Endothelial cell (in vitro differentiated cells): ENCODE data around the gene MFN2. TPM values are rescaled to one million over a fixed set of nuclear protein-coding genes. Genes with fewer than 3 reads are reported as not detected.
"Not testable (repeated sequence)": the region's sequence is repeated elsewhere in the genome, so short reads cannot be mapped to it uniquely, and the experiment has no call there.

Experiments used
- DNase-seq: peaks from one replicate; pipeline ENCODE4 v3.0.0; 2021; ENCODE audit warnings: low spot score
- H3K27ac Mint-ChIP-seq: one replicate; pipeline ENCODE4 v1.8.0; 2021; ENCODE audit warnings: mixed read lengths, inconsistent platforms; ENCODE audit not compliant: unreplicated experiment
- H3K27me3 Mint-ChIP-seq: one replicate; pipeline ENCODE4 v1.8.0; 2021; ENCODE audit warnings: mild to moderate bottlenecking, moderate library complexity, mixed read lengths, inconsistent platforms; ENCODE audit not compliant: unreplicated experiment
- H3K36me3 Mint-ChIP-seq: one replicate; pipeline ENCODE4 v1.8.0; 2021; ENCODE audit warnings: mild to moderate bottlenecking, low read depth, mixed read lengths, inconsistent platforms; ENCODE audit not compliant: unreplicated experiment
- H3K4me1 Mint-ChIP-seq: one replicate; pipeline ENCODE4 v1.8.0; 2021; ENCODE audit warnings: mild to moderate bottlenecking, mixed read lengths, inconsistent platforms; ENCODE audit not compliant: unreplicated experiment
- H3K4me3 Mint-ChIP-seq: one replicate; pipeline ENCODE4 v1.8.0; 2021; ENCODE audit warnings: mild to moderate bottlenecking, mixed read lengths, inconsistent platforms; ENCODE audit not compliant: unreplicated experiment
- H3K9me3 Mint-ChIP-seq: one replicate; pipeline ENCODE4 v1.8.0; 2021; ENCODE audit warnings: mixed read lengths, inconsistent platforms; ENCODE audit not compliant: unreplicated experiment
- total RNA-seq: library from RNA; stranded (reverse); fragmentation: NEBNext Ultra II Directional; extraction: Animal tissue kit (Norgen Biotek cat#: 25700); gene quantifications from one replicate; pipeline ENCODE4 v1.2.1, GENCODE V29; 2021; ENCODE audit not compliant: unreplicated experiment
- TF ChIP-seq, protein P1 (sequence below): fragments of 200-600 bp; sonication (generic); IDR thresholded peaks from one replicate; pipeline ENCODE4 v1.5.0; 2021; ENCODE audit warnings: antibody characterized with exemption; ENCODE audit not compliant: unreplicated experiment

Gene MFN2
- total RNA-seq, 1 donor from 2014 or later: 59.4 TPM

DNA sequence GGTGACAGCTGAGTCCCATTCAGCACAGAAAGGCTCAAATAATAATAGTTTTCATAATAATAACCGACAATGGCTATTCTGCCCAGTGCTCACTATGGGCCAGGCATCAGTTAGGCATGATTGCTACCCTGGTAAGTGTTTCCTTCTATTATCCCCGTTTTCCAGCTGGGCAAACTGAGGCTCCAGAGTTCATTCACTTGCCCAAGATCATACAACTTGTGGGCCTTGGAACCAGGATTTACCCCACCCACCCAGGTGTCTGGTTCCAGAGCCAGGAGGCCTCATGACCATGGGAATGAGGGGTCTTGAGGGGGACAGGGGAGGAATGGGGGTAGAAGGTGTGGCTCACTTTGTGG lies 45.2 kb upstream of the MFN2 start:
- Mint-ChIP-seq H3K4me3 (peak overlapping the region; percentile 85), H3K27ac (no peak overlapping the region), H3K9me3 (no peaks in the 10 kb centered on the region), H3K4me1 (peaks cover 19% of the 10 kb centered on the region), H3K27me3 (peaks cover 3% of the 10 kb centered on the region), H3K36me3 (no peaks in the 10 kb centered on the region)
- TF ChIP-seq, protein P1, sequence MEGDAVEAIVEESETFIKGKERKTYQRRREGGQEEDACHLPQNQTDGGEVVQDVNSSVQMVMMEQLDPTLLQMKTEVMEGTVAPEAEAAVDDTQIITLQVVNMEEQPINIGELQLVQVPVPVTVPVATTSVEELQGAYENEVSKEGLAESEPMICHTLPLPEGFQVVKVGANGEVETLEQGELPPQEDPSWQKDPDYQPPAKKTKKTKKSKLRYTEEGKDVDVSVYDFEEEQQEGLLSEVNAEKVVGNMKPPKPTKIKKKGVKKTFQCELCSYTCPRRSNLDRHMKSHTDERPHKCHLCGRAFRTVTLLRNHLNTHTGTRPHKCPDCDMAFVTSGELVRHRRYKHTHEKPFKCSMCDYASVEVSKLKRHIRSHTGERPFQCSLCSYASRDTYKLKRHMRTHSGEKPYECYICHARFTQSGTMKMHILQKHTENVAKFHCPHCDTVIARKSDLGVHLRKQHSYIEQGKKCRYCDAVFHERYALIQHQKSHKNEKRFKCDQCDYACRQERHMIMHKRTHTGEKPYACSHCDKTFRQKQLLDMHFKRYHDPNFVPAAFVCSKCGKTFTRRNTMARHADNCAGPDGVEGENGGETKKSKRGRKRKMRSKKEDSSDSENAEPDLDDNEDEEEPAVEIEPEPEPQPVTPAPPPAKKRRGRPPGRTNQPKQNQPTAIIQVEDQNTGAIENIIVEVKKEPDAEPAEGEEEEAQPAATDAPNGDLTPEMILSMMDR: no peak
- DNase-seq: no peak

DNA sequence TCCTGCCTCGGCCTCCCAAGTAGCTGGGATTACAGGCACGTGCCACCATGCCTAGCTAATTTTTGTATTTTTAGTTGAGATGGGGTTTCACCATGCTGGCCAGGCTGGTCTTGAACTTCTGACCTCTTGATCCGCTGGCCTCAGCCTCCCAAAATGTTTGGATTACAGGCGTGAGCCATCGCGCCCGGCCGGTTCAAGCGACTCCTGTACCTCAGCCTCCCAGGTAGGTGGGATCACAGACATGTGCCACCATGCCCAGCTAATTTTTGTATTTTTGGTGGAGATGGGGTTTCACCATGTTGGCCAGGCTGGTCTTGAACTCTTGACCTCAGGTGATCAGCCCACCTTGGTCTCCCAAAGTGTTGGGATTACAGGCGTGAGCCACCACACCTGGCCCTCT lies 44.5 kb upstream of the MFN2 start:
- not testable (repeated sequence) for H3K27me3 Mint-ChIP-seq, DNase-seq, H3K4me3 Mint-ChIP-seq, H3K36me3 Mint-ChIP-seq, H3K27ac Mint-ChIP-seq, H3K9me3 Mint-ChIP-seq
- H3K4me1 Mint-ChIP-seq: peaks cover 16% of the 10 kb centered on the region

DNA sequence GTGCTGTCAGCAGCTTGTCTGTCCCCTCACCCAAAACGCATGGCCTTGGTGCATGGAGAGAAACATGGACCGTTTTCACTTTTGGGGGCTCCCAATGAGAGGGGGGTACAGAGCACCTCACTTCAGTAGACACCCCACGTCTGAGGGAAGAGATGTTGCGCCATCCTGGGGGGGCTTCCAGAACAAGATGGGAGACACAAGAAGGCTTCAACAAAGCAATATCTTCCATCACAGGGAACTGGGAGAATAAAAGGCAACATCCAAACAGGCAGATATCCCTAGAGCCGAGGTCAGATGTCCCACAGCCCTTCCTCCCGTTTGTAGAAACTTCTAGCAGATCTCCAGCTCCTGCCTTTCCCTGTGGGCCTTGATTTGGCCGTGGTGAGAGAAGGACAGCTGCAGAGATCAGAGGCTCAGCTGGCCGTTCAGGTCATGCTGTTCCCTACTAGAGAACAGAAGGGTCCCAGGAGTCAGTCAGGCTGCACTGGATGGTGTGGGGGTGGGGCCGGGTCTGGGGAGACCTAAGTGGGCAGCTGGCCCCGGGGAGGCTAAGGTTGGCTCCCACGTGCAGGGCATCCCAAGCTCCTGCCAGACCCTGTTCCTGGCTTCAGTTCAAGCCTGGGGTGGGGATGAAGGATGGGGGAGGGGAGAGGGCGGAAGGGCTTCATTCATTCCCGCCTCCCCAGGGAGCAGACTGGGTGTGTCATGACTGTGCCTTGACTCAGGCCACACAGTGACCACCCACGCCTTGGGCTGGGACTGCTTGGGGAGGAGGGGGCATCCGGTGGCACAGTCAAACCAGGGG lies 41.3 kb upstream of the MFN2 start:
- H3K27me3 Mint-ChIP-seq: no peaks in the 10 kb centered on the region
- no peak overlapping the region for H3K4me3 Mint-ChIP-seq
- H3K4me1 Mint-ChIP-seq: peaks cover 11% of the 10 kb centered on the region
- no peaks in the 10 kb centered on the region for H3K36me3 Mint-ChIP-seq
- no peak for DNase-seq
- TF ChIP-seq, protein P1: no peak
- no peaks in the 10 kb centered on the region for H3K9me3 Mint-ChIP-seq
- no peak overlapping the region for H3K27ac Mint-ChIP-seq

DNA sequence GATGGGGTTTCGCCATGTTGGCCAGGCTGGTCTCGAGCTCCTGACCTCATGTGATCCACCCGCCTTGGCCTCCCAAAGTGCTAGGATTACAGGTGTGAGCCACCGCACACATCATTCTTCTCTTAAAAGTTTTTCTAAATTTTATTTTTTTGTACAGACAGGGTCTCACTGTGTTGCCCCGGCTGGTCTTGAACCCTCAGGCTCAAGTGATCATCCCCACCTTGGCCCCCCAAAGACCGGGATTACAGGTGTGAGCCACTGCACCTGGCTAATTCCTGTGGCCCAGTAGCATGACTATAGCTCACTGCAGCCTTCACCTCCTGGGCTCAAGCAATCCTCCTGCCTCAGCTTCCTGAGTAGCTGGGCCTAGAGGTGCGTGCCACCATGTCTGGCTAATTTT lies 40.5 kb upstream of the MFN2 start:
- H3K4me1 Mint-ChIP-seq: peaks cover 14% of the 10 kb centered on the region
- not testable (repeated sequence) for H3K27me3 Mint-ChIP-seq, H3K9me3 Mint-ChIP-seq, H3K27ac Mint-ChIP-seq, DNase-seq, H3K4me3 Mint-ChIP-seq, H3K36me3 Mint-ChIP-seq

- H3K27ac Mint-ChIP-seq: no peak overlapping the region
- no peaks in the 10 kb centered on the region for H3K36me3 Mint-ChIP-seq
- peaks cover 14% of the 10 kb centered on the region for H3K4me1 Mint-ChIP-seq
- TF ChIP-seq, protein P1: no peak
- H3K27me3 Mint-ChIP-seq: no peaks in the 10 kb centered on the region
- DNase-seq: no peak
- no peaks in the 10 kb centered on the region for H3K9me3 Mint-ChIP-seq
- no peak overlapping the region for H3K4me3 Mint-ChIP-seq
Measured at GRCh38 chr1:11940260-11940921, 39.9 kb upstream of the MFN2 start.

GRCh38 chr1:11942280-11942679 lies 38.0 kb upstream of the MFN2 start:
- peaks cover 7% of the 10 kb centered on the region for H3K36me3 Mint-ChIP-seq
- H3K27ac Mint-ChIP-seq: no peak overlapping the region
- H3K9me3 Mint-ChIP-seq: no peaks in the 10 kb centered on the region
- TF ChIP-seq, protein P1: no peak
- H3K4me3 Mint-ChIP-seq: no peak overlapping the region
- H3K27me3 Mint-ChIP-seq: no peaks in the 10 kb centered on the region
- no peak for DNase-seq
- H3K4me1 Mint-ChIP-seq: peaks cover 9% of the 10 kb centered on the region
